HG03571 (cell line): ENCODE results near the gene SRRM4.

ENCODE experiments used
- ATAC-seq: cut with Tn5 transposase; IDR thresholded peaks from one replicate; pipeline ENCODE4 v1.9.1; 2021; ENCODE audit not compliant: unreplicated experiment

The SRRM4 gene

DNA sequence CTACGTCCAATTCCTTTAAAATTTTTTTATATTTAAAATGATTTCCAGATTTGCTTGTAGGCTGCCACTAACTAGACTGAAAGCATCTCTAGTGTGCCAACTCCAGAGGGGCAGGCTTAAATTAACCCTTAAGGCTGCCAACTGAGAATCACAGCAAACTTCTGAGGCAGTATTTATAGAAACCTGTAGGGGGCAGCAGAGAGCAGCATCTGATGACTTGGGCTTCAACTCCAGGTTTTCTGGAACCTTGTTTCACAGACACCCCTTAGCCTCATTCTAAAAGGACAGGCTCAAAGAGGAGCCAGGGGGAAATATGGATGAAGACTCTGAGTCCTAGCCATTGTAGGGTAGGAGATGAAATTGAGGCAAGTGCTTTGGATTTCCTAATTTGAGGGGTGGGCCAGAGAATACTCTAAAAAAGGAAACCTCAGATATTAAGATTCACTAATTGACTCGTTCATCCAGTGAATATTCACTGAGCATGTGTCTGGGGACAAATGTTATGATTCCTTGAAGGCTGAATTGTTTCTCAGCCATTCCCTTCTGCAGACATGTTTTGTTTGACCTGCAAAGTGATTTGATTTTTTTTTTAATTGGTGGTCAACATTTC is 134.1 kb downstream of the SRRM4 start:
- ATAC-seq: no peak

DNA sequence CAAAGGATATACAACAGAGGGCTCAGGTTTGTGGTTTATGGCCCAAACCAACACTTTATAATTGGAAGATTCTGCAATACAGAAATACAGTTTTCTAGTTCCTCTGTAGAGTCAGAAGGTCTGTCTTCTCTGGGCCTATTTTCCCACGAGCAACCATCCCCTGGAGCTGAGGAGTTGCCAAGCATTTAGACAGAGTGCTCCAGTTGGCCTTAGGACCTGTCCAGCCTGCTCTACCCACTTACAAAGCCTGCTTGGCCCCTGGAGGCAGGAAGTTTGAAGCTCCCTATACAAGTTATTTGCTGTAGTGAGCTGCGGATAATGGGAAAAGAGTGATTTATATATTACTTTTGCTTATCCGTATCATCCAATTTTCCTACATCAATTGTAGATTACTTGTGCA is 136.6 kb downstream of the SRRM4 start:
- no peak for ATAC-seq

DNA sequence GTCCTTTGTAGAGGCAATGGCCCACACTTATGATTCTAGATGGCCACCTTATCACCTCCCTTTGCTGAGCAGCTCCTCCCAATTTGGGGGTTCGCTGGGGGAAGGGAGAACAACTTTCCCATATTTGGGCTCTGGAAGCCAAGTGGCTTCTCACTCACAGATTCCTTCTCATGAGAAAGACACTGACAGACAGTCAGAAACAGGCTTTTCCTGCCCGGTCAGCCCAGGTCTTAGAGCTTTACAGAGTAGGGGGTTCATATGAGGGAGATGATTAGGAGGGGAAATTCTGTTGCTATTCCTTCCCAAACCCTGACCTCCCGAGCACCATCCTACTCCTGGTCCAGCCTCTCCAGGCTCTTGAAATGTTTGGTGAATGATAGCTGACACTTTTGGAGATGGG is 137.3 kb downstream of the SRRM4 start:
- ATAC-seq: no peak

DNA sequence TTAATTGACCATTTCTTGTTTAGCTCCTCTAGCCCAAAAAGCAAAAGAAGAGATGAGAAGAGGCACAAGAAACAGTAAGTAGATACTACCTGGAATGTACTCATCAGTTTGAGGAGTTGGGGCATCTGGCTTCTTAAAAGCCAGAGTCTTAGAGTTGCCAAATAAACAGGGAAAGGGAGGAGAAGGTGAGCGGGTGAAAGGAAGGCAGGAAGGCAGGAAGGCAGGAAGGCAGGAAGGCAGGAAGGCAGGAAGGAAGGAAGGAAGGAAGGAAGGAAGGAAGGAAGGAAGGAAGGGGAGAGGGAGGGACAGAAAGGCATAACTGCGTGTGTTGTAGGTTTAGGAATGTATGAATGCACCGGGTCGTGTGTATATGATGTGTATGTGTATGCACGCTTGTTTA is 140.7 kb downstream of the SRRM4 start:
- ATAC-seq: no peak

GRCh38 chr12:119122751-119123150 is 141.4 kb downstream of the SRRM4 start:
- no peak for ATAC-seq

DNA sequence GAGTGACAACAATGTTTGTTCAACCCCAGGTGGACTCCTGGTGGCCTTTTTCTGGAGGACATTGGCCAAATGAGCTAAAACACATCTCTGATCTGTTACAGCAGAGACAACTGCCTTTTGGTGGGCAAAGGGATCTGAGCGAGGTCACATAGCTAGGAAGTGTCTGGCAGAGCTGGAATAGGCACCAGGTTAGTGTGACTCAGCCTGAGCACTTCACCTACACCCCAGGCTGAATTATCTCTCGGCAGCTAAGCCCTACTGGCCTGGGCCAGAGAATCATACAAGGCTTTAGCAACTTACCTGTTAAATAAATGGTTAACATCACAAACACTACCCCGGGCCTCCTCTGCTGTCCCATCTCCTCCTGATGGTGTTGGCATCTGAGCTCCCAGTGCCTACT is 147.2 kb downstream of the SRRM4 start:
- no peak for ATAC-seq

DNA sequence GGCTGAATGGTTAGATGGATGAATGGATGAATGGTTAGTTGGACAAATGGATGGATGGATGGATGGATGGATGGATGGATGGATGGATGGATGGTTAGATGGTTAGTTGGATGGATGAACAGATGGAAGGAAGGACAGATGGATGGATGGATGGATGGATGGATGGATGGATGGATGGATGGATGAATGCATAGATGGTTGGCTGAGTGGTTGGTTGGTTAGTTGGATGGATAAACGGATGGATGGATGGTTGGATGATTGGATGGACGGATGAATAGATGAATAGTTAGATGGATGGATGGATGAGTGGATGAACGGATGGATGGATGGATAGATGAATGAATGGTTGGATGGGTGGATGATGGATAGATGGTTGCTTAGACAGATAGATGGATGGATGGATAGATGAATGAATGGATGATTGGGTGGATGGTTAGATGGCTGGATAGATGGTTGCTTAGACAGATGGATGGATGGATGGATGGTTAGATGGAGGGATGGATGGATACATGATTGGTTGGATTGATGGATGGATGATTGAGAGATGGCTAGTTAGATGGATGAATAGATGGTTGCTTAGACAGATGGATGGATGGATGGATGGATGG is 148.6 kb downstream of the SRRM4 start:
- no peak for ATAC-seq

- no peak for ATAC-seq
Measured at GRCh38 chr12:119130523-119130922, 149.2 kb downstream of the SRRM4 start.

DNA sequence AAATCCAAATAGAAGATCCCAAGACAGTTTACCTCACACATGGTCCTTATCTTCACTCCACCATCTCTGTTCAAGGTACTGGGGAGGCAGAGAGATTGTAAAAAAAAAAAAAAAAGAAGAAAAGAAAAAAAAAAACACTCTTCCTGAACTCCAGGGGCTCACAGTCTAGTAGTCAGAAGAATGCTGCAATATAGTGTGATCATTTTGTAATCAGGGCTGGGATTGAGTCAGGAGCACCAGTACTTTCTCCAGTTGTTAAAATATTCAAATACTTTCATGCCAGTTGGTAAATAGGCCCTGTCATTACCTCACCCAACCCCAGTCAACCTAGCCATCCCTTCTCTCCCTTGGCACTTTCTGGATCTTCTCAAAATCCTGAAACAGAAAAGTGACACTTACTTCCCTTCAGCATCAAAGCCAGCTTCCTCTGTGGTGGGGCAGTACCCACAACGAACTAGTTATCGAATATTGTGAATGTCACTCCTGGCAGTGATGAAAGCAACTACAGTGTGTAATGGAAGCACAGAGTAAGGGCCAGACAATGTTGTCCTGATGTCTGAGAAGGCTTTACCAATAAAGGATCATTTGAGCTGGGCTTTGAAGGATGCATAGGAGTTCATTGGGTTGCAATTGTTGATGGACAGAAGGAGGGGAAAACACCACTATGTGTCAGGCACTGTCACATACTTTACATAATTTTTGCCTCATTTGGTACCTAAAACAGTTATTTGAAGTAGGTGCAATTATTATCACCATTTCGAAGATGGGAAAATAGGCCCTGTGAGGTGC is 153.1 kb downstream of the SRRM4 start:
- no peak for ATAC-seq

GRCh38 chr12:119136811-119137410 is 155.6 kb downstream of the SRRM4 start:
- no peak for ATAC-seq

DNA sequence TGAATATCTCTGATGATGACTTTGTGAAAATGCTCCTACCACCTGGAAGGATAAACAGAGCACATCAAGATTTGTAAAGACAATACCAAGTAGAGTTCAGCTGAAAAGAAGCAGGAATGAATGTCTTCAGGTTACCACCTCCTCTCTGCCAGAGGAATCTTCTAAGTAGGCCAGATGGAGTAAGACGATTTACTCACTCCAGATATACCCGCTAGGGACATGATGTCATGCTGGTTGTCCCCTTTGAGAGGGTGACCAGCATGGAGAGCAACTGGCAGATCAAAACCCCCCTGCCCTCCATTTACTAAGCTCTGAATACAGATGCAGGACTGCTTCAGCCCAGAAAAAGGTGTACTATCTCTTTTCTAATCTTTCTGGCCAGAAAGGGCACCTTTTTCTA is 158.1 kb downstream of the SRRM4 start:
- ATAC-seq: no peak

DNA sequence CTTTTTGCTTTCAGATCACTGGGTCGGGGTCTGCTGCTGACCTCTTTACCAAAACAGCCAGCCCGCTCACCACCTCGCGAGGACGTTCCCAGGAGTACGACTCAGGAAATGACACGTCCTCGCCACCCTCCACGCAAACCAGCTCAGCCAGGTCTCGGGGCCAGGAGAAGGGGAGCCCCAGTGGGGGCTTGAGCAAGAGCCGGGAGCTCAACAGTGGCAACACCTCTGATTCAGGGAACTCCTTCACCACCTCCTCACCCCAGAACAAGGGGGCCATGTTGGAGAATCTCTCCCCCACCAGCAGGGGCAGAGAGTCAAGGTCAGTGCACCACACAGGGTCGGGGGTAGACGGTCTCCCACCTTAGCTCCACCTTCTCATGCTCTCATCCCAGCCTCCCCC is 164.0 kb downstream of the SRRM4 start:
- ATAC-seq: no peak

- ATAC-seq: no peak
Measured at GRCh38 chr12:119147847-119148448, 166.6 kb downstream of the SRRM4 start.

- no peak for ATAC-seq
Measured at GRCh38 chr12:119149270-119149669, 167.9 kb downstream of the SRRM4 start.

GRCh38 chr12:119151445-119152026 is 170.2 kb downstream of the SRRM4 start:
- ATAC-seq: no peak

GRCh38 chr12:119153477-119154434 is 172.4 kb downstream of the SRRM4 start:
- ATAC-seq: no peak

GRCh38 chr12:119154435-119154818 is 173.1 kb downstream of the SRRM4 start:
- ATAC-seq: no peak

DNA sequence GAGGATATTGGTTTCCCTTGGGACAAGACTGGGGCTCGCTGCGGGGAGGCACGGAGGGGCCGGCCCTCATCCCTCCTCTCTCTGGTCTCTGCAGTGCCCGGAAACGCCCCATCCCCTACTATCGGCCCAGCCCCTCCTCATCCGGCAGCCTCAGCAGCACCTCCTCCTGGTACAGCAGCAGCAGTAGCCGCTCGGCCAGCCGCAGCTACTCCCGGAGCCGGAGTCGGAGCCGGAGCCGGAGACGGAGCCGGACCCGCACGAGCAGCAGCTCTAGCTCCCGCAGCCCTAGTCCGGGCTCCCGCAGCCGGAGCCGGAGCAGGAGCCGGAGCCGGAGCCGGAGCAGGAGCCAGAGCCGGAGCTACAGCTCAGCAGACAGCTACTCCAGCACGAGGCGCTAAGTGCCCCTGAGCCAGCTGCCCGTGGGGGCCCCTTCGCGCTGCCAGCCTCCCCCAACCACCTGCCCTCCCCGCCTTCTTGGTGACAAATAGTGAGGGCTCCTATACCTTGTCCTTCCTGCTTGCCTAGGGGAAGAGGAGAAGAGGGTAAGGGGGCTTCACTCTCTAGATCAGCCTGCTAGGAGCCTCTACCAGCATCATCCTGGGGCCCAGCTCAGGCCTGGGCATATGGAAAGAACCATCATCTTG is 175.2 kb downstream of the SRRM4 start:
- no peak for ATAC-seq

DNA sequence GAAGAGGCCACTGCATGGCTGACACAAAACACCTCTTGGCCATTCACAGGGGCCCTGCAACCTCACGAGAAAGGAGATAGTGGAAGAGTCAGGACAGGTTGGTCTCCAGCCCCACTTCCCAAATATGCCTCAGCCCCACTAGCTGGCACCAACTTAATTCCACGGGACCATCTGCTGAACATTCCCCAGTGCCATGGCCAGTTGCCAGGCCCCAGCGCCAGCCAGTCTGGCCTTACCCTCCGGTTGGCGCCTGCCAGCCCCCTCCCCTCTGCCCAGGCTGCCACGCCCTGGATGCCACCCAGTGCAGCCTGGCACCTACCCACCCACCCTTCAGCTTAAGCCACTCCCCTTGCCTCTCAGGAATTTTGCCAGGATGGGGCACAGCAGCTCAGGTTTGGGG is 176.2 kb downstream of the SRRM4 start:
- ATAC-seq: no peak

- no peak for ATAC-seq
Measured at GRCh38 chr12:119157978-119158377, 176.6 kb downstream of the SRRM4 start.
